GM12875 (cell line): Measurements from ENCODE around the gene SVOP.

Source experiments
- H3K4me3 ChIP-seq: one replicate; pipeline ENCODE4 v1.5.1; 2011; ENCODE audit warnings: low read depth, low read length, control low read depth
- TF ChIP-seq, protein P1 (sequence below): IDR thresholded peaks from 2 replicates; pipeline ENCODE4 v1.5.1; 2011; ENCODE audit warnings: low read depth, mild to moderate bottlenecking, control low read depth, inconsistent platforms, low read length, moderate library complexity, borderline replicate concordance; ENCODE audit not compliant: insufficient read depth

Gene SVOP, protein sequence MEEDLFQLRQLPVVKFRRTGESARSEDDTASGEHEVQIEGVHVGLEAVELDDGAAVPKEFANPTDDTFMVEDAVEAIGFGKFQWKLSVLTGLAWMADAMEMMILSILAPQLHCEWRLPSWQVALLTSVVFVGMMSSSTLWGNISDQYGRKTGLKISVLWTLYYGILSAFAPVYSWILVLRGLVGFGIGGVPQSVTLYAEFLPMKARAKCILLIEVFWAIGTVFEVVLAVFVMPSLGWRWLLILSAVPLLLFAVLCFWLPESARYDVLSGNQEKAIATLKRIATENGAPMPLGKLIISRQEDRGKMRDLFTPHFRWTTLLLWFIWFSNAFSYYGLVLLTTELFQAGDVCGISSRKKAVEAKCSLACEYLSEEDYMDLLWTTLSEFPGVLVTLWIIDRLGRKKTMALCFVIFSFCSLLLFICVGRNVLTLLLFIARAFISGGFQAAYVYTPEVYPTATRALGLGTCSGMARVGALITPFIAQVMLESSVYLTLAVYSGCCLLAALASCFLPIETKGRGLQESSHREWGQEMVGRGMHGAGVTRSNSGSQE

DNA sequence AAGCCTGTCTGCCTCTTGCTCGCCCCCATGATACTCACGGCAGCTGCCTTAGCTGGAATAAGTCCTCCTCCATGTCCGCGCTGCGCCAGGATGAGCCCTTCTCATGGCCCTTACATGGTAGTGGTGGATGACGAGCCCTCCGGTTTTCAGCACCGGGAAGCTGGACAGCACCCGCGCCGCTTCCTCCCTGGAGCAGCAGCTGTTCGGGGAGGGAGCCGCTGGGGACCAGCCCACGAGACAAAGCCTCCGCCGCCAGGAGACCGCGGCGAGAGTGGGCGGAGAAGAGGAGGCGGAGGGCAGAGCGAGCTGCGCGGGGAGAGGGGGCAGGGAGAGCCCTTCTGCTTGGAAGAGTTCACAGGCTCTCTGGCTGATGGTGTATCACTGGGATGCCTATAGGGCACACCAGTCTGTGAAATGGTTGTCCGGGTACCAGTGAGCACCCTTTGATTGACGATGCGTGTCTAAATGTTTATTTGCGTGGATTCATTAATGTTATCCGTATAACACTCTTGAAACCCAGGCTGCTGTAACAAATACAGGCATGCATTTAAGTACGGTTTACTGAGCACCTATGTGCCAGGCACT is at the start of gene SVOP:
Gene SVOP, minus strand, starts transcription at position 273 of the 585 bp plus-strand sequence. Its CDS starts 200 bp downstream, at position 73.
- TF ChIP-seq, protein P1, sequence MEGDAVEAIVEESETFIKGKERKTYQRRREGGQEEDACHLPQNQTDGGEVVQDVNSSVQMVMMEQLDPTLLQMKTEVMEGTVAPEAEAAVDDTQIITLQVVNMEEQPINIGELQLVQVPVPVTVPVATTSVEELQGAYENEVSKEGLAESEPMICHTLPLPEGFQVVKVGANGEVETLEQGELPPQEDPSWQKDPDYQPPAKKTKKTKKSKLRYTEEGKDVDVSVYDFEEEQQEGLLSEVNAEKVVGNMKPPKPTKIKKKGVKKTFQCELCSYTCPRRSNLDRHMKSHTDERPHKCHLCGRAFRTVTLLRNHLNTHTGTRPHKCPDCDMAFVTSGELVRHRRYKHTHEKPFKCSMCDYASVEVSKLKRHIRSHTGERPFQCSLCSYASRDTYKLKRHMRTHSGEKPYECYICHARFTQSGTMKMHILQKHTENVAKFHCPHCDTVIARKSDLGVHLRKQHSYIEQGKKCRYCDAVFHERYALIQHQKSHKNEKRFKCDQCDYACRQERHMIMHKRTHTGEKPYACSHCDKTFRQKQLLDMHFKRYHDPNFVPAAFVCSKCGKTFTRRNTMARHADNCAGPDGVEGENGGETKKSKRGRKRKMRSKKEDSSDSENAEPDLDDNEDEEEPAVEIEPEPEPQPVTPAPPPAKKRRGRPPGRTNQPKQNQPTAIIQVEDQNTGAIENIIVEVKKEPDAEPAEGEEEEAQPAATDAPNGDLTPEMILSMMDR: no peak
- no peak within 1 kb of the TSS for H3K4me3 ChIP-seq

DNA sequence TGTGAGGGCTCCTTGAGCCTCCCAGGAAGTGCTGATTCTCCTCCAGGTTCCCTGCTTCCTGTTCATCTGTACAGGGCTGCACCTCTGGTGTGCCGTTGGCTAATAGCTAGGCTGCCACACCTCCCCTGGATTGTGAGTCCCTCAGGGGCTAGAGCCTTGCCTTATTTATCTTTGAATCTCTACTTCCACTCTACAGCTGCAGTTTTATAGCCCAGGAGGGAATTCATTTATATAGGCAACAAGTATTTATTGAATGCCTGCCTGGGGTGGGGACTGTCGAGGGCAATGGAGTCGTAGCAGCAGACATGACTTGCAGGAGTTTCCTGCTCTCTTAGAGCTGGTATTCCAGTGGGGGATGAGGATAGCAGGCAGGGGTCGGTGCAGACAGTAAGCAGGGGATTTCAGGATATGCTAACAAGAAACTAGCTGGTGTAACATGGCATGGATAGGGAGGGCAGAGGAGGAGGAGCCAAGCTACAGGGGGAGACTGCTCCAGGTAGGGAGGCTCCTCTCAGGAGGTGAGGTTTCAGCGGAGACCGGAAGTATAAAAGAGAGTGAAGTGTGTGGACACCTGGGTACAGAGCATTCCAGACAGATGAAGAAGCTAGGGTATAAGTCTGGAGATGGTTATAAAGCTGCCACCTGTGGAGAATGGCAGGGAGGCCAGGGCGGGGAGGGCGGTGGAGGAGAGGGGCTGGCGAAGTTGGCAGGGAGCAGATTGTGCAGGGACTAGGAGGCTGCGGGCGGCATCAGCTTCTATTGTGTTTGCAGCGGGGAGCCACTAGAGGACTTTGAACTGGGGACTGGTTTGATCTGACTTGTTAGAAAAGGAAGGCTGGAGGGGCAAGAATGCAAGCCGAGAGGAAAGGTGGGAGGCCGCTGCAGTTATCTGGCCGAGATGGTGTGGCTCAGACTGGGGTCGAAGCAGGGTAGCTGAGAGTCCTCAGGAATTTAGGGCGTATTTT is 48.7 kb upstream of the SVOP start:
- H3K4me3 ChIP-seq: no peak overlapping the region
- TF ChIP-seq, protein P1: no peak

- H3K4me3 ChIP-seq: no peak overlapping the region
- TF ChIP-seq, protein P1: no peak
These were observed 45.0 kb upstream of the SVOP start for GRCh38 chr12:109065853-109066193.

DNA sequence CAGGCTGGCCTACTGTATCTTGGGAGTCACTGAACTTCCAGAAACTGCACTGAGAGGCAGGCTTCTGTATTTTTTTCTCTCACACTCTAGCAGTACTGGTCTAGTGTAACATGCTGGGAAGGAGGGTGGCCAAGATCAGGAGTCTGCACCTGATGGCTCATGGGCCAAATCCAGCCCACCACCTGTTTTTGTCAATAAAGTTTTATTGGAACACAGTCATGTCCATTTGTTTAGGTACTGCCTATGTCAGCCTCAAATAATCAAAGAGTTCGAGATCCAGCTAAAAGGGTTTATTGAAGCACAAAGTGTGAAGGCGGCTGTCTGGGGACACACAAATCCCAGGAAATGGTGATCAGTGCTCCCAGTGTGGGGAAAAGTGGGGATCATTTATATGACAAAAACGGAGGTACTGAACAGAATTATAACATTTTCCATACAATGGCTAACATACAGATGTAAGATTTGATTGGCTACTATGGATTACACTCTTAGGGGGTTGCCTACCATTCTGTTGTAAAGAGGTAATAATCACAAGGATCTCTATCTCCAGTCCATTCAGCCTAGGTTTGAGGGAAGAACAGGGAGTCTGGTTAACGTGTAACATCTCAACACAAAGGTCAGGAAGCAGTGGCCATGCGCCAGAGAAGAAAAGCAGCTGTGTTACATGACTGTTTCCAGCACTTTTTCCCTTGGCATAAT is 44.4 kb upstream of the SVOP start:
- TF ChIP-seq, protein P1: no peak

DNA sequence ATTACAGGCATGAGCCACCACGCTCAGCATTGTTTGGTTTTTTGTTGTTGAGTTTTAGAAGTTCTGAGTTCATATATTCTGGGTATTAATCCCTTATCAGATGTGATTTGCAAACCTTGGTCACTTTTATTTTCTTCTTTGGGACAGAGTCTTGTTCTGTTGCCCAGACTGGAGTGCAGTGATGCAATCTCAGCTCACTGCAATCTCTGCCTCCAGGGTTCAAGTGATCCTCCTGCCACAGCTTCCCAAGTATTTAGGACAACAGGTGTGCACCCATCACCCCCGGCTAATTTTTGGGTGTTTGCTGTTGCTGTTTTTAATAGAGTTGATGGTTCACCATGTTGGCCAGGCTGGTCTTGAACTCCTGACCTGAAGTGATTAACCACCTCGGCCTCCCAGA is 43.3 kb upstream of the SVOP start:
- TF ChIP-seq, protein P1: no peak

More for the DNA sequence above, 44.4 kb upstream of the SVOP start:
- no peak overlapping the region for H3K4me3 ChIP-seq

DNA sequence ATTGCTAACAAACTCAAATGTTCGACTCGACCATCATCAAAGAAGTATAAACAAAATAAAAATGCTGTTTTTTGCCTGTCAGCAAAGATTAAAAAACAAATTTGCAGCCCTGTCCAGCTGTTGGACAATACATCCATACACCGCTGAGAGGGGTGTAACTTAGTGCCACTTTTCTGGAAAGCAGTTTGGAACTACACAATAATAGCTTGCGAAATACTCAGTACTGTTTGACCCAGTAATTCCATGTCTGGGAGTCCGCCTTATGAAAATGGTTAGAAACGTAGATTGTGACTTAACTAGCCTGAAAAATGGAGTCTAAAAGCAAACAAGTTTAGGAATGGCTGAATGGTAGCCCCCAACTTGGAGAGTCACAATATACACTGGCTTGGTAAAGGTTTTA is 37.9 kb upstream of the SVOP start:
- no peak overlapping the region for H3K4me3 ChIP-seq
- TF ChIP-seq, protein P1: no peak

More for the DNA sequence above, 43.3 kb upstream of the SVOP start:
- no peak overlapping the region for H3K4me3 ChIP-seq
